ENCODE results near the gene GHDC.

The GHDC gene

DNA sequence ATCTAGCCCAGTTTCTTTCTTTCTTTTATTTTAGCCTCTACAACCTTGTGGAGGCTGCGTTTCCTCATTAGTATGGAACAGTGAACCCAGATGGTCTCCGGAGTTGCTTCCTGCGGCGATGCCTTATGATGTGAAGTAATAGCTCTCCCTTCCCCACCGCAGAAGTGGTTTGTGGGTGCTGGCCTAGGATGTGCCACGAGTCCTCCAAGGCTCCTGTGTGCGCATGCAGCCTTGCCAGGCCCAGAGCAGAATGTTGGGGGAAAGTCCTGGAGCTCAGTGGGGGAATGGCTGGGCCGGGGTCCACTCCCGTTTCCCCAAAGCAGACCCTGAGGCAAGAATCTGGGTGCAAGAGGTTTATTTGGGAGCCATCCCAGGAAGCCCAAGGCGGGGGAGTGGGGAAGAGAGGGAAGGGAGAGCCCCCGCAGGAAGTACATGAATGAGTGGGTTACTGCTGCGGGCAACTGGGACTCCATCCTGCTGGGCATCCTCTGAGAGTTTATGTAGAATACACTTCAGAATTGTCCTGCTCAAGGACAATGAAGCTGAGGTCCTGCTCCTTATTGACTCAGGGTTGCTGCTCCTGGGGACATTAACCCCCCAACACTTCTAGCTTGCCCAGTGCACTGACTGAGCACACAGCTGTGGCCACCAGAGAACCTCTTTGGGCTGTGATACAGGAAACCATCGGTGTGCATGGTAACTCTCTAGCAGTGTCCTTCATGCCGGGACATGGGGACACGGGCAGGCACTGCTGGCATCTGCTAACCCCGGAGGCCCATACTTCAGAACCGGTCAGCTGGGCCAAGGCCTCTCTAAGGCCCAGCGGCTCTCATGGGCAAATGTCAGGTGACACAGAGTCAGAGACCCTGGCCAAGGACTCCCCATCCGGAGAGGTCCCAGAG is 5.3 kb downstream of the GHDC start:
- TF ChIP-seq YY1 (IDR thresholded peaks at IDR 0.05; ENCODE audit: low read depth) (no peak), NFIC (IDR thresholded peaks at IDR 0.05) (no peak), USF1 (IDR thresholded peaks at IDR 0.05) (no peak), MAX (IDR thresholded peaks at IDR 0.05) (no peak), RAD21 (IDR thresholded peaks at IDR 0.05; ENCODE audit: low read depth) (no peak), FOXM1 (IDR thresholded peaks at IDR 0.05; ENCODE audit: borderline replicate concordance, low read depth) (no peak), EGR1 (IDR thresholded peaks at IDR 0.05) (no peak), TCF12 (IDR thresholded peaks at IDR 0.05; ENCODE audit: low read depth) (no peak), TEAD4 (IDR thresholded peaks at IDR 0.05) (no peak), EP300 (IDR thresholded peaks at IDR 0.05; ENCODE audit: borderline replicate concordance) (no peak), CEBPB (IDR thresholded peaks at IDR 0.05) (no peak), ZBTB7A (IDR thresholded peaks at IDR 0.05; ENCODE audit: low read depth) (no peak), TAF1 (IDR thresholded peaks at IDR 0.05; ENCODE audit: low read depth) (no peak), CREB1 (IDR thresholded peaks at IDR 0.05; ENCODE audit: low read depth) (no peak)
- TF ChIP-seq, protein P1, sequence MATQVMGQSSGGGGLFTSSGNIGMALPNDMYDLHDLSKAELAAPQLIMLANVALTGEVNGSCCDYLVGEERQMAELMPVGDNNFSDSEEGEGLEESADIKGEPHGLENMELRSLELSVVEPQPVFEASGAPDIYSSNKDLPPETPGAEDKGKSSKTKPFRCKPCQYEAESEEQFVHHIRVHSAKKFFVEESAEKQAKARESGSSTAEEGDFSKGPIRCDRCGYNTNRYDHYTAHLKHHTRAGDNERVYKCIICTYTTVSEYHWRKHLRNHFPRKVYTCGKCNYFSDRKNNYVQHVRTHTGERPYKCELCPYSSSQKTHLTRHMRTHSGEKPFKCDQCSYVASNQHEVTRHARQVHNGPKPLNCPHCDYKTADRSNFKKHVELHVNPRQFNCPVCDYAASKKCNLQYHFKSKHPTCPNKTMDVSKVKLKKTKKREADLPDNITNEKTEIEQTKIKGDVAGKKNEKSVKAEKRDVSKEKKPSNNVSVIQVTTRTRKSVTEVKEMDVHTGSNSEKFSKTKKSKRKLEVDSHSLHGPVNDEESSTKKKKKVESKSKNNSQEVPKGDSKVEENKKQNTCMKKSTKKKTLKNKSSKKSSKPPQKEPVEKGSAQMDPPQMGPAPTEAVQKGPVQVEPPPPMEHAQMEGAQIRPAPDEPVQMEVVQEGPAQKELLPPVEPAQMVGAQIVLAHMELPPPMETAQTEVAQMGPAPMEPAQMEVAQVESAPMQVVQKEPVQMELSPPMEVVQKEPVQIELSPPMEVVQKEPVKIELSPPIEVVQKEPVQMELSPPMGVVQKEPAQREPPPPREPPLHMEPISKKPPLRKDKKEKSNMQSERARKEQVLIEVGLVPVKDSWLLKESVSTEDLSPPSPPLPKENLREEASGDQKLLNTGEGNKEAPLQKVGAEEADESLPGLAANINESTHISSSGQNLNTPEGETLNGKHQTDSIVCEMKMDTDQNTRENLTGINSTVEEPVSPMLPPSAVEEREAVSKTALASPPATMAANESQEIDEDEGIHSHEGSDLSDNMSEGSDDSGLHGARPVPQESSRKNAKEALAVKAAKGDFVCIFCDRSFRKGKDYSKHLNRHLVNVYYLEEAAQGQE (IDR thresholded peaks at IDR 0.05; ENCODE audit: low read depth), result no peak

- no peak for TF ChIP-seq YY1 (IDR thresholded peaks at IDR 0.05; ENCODE audit: low read depth)
- TF ChIP-seq TCF12 (IDR thresholded peaks at IDR 0.05; ENCODE audit: low read depth), result no peak
- no peak for TF ChIP-seq EGR1 (IDR thresholded peaks at IDR 0.05)
- TF ChIP-seq, protein P1 (IDR thresholded peaks at IDR 0.05; ENCODE audit: low read depth), result no peak
- TF ChIP-seq CEBPB (IDR thresholded peaks at IDR 0.05), result no peak
- no peak for TF ChIP-seq EP300 (IDR thresholded peaks at IDR 0.05; ENCODE audit: borderline replicate concordance)
- TF ChIP-seq FOXM1 (IDR thresholded peaks at IDR 0.05; ENCODE audit: borderline replicate concordance, low read depth), result no peak
- no peak for TF ChIP-seq MAX (IDR thresholded peaks at IDR 0.05)
- TF ChIP-seq ZBTB7A (IDR thresholded peaks at IDR 0.05; ENCODE audit: low read depth), result no peak
- TF ChIP-seq USF1 (IDR thresholded peaks at IDR 0.05), result no peak
Observed at GRCh38 chr17:42187833-42188232, 6.5 kb downstream of the GHDC start.

DNA sequence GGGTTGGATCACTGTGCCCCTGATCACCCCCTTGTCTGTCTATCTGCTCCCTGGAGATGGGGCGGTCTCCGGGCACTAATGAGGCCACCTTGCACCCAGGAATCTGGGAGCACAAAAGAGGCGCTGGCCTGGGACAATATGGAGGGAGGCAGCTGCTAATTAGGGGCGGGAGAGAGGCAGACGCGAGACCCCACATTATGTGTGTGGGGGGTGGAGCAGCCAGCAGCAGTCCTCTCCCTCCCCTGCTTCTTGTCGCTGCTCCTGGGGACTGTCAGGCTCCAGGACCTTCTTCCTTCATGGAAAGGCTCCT is 8.7 kb downstream of the GHDC start:
- TF ChIP-seq RAD21 (IDR thresholded peaks at IDR 0.05; ENCODE audit: low read depth) (no peak), FOXM1 (IDR thresholded peaks at IDR 0.05; ENCODE audit: borderline replicate concordance, low read depth) (no peak), USF1 (IDR thresholded peaks at IDR 0.05) (no peak), TEAD4 (IDR thresholded peaks at IDR 0.05) (no peak), TCF12 (IDR thresholded peaks at IDR 0.05; ENCODE audit: low read depth) (no peak), EP300 (IDR thresholded peaks at IDR 0.05; ENCODE audit: borderline replicate concordance) (no peak), TAF1 (IDR thresholded peaks at IDR 0.05; ENCODE audit: low read depth) (no peak), NFIC (IDR thresholded peaks at IDR 0.05) (no peak)

DNA sequence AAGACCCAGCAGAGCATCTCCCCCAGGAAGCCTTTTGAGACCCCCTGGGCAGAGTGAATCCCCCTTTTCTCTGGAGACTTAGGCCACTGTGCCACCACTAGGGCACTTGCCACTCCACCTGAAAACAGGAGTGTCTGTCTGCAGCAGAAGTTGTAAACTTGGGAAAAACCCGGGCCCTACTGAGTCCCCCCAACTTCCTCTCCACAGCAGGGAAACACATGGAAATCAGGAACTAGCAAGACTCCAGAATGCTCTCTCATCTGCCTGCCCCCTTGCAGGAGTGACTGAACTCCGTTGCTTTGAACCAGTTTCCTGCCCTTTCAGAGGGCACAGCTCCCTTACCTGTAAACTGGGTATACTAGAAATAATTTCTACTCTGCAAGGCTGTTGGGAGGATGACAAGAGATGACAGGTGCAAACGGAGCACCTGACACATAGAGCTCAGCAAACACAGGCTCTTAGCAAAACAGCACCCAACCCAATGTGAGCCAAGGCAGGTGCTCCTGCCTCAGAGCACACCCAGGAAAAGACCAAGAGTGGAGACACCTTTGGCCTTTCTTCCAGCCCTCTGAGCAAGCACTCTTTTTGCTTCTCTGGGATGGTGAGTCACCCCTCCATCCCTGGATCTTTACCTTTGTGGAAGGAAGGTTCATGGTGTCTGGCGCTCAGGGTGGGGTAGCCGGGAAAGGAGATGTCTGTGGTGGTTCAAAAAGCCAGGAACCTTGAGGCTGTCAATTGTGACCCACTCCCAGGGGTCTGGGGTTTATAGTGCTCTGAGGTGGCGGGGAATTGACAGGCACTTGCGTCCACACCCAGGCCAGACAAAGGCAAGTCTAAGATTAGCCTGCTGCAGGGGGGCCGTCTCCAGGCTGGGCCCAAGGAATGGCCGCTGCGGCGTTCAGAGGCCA is 9.3 kb downstream of the GHDC start, which contains the start of gene HCRT:
TSS of gene HCRT (minus strand) at position 740 of the 908 bp plus-strand sequence. CDS start at position 653, 87 bp downstream.
- TF ChIP-seq FOXM1 (IDR thresholded peaks at IDR 0.05; ENCODE audit: borderline replicate concordance, low read depth) (no peak), EGR1 (IDR thresholded peaks at IDR 0.05) (no peak), ZBTB7A (IDR thresholded peaks at IDR 0.05; ENCODE audit: low read depth) (no peak), CREB1 (IDR thresholded peaks at IDR 0.05; ENCODE audit: low read depth) (no peak), TCF12 (IDR thresholded peaks at IDR 0.05; ENCODE audit: low read depth) (no peak), EP300 (IDR thresholded peaks at IDR 0.05; ENCODE audit: borderline replicate concordance) (no peak), TAF1 (IDR thresholded peaks at IDR 0.05; ENCODE audit: low read depth) (no peak), RAD21 (IDR thresholded peaks at IDR 0.05; ENCODE audit: low read depth) (no peak), YY1 (IDR thresholded peaks at IDR 0.05; ENCODE audit: low read depth) (no peak), USF1 (IDR thresholded peaks at IDR 0.05) (no peak), CEBPB (IDR thresholded peaks at IDR 0.05) (no peak), TEAD4 (IDR thresholded peaks at IDR 0.05) (no peak), MAX (IDR thresholded peaks at IDR 0.05) (no peak), NFIC (IDR thresholded peaks at IDR 0.05) (no peak)
- TF ChIP-seq, protein P1 (IDR thresholded peaks at IDR 0.05; ENCODE audit: low read depth), result no peak

Data from Ishikawa (cell line).